K562 (cell line): ENCODE data around the gene NHSL2.

ENCODE experiments used
- HCFC1 ChIP-seq: IDR thresholded peaks from 2 replicates; pipeline ENCODE4 v1.6.1; 2012; ENCODE audit warnings: low read depth, low read length, improper control_type of control experiment
- HLTF ChIP-seq: fragments of 450-650 bp; IDR thresholded peaks from 2 replicates; pipeline ENCODE4 v1.6.1; 2016
- SMC3 ChIP-seq: conservative IDR thresholded peaks from 2 replicates; pipeline ENCODE4 v1.6.1; 2011; ENCODE audit warnings: low read depth, low read length, improper control_type of control experiment; ENCODE audit not compliant: insufficient read depth
- ZNF146 ChIP-seq: IDR thresholded peaks from one replicate; pipeline ENCODE4 v1.6.1; 2018; ENCODE audit warnings: missing compliant biosample characterization; ENCODE audit not compliant: unreplicated experiment
- ZNF764 ChIP-seq: fragments of 250-450 bp; sonication (Bioruptor Pico); IDR thresholded peaks from 2 replicates; pipeline ENCODE4 v1.4.0; 2020; ENCODE audit warnings: low read depth, mild to moderate bottlenecking, moderate library complexity
- TF ChIP-seq, protein P1 (sequence below), 3 experiments: IDR thresholded peaks in 2 of 3; conservative IDR thresholded peaks in 1 of 3; 2 replicates each; pipeline ENCODE4 v1.5.1; 2011 to 2012; ENCODE audit warnings: low read length in 3 of 3, mild to moderate bottlenecking in 3 of 3, control low read depth in 2 of 3, improper control_type of control experiment in 1 of 3, inconsistent platforms in 1 of 3, low read depth in 1 of 3, mixed read lengths in 1 of 3, moderate library complexity in 1 of 3; ENCODE audit not compliant: insufficient read depth in 2 of 3
- TF ChIP-seq, protein P2 (sequence below): fragments of 200-600 bp; sonication (generic); IDR thresholded peaks from one replicate; pipeline ENCODE4 v1.6.1; 2012; ENCODE audit warnings: mild to moderate bottlenecking, low read depth, low read length, inconsistent platforms
- TF ChIP-seq, protein P3 (sequence below): fragments of 250-450 bp; sonication (Bioruptor Pico); IDR thresholded peaks from 2 replicates; pipeline ENCODE4 v1.5.1; 2021; ENCODE audit warnings: mild to moderate bottlenecking
- TF ChIP-seq, protein P4 (sequence below): sonication (generic); formaldehyde crosslinking; IDR thresholded peaks from 2 replicates; pipeline ENCODE4 v1.8.0; 2022; ENCODE audit warnings: mild to moderate bottlenecking, missing genetic modification reagents

DNA sequence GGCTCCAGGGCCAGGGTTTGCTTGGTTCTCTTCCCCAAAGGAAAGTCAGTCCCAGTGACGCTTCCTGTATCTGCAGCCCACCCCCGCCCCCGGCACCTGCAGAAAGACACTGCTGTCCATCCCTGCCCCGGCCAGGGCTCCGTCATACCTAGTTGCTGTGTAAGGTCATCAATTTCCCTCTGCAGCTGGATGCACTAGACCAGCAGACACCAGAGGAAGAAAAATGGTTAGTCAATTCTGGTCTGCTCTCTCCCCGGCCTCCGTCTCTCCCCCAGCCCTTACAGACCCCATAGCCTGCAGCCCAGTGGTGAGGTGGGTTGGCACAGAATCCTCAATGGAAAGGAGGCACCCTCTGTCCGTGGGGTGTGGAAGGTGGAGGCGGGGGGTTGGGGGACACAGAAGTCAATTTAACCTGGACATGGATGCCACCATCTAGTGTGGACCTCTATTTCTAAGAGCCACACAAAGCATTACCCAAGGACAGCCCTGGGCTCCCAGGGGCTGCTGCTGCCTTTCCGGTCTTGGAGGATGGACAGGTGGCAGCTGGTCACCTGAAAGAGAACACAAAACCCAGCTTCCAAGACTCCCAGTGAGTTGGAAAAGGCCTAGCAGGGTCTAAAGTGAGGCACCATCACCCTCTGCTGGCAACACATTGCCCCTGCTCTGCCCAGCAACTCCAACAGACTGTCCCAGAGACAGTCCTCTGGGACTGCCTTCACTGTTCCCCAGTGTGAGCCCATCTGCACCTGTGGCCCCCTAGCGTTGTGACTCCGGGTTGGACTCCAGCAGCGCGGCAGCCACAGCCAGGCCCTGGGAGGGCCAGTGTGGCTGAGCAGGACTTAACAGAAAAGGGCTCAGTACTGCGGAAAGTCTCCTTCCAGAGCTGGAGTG lies 40.2 kb upstream of the NHSL2 start:
- no peak for TF ChIP-seq HCFC1
- TF ChIP-seq, protein P1, sequence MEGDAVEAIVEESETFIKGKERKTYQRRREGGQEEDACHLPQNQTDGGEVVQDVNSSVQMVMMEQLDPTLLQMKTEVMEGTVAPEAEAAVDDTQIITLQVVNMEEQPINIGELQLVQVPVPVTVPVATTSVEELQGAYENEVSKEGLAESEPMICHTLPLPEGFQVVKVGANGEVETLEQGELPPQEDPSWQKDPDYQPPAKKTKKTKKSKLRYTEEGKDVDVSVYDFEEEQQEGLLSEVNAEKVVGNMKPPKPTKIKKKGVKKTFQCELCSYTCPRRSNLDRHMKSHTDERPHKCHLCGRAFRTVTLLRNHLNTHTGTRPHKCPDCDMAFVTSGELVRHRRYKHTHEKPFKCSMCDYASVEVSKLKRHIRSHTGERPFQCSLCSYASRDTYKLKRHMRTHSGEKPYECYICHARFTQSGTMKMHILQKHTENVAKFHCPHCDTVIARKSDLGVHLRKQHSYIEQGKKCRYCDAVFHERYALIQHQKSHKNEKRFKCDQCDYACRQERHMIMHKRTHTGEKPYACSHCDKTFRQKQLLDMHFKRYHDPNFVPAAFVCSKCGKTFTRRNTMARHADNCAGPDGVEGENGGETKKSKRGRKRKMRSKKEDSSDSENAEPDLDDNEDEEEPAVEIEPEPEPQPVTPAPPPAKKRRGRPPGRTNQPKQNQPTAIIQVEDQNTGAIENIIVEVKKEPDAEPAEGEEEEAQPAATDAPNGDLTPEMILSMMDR (IDR thresholded peaks at IDR 0.05 in 2 of 3, conservative IDR thresholded peaks at IDR 0.05 in 1 of 3; ENCODE audit: insufficient read depth in 2 of 3, low read depth in 1 of 3, low read length in 3 of 3), result peak; percentile 47 to 48 (median 48); a peak in 5 of 6 replicates
- TF ChIP-seq, protein P2, sequence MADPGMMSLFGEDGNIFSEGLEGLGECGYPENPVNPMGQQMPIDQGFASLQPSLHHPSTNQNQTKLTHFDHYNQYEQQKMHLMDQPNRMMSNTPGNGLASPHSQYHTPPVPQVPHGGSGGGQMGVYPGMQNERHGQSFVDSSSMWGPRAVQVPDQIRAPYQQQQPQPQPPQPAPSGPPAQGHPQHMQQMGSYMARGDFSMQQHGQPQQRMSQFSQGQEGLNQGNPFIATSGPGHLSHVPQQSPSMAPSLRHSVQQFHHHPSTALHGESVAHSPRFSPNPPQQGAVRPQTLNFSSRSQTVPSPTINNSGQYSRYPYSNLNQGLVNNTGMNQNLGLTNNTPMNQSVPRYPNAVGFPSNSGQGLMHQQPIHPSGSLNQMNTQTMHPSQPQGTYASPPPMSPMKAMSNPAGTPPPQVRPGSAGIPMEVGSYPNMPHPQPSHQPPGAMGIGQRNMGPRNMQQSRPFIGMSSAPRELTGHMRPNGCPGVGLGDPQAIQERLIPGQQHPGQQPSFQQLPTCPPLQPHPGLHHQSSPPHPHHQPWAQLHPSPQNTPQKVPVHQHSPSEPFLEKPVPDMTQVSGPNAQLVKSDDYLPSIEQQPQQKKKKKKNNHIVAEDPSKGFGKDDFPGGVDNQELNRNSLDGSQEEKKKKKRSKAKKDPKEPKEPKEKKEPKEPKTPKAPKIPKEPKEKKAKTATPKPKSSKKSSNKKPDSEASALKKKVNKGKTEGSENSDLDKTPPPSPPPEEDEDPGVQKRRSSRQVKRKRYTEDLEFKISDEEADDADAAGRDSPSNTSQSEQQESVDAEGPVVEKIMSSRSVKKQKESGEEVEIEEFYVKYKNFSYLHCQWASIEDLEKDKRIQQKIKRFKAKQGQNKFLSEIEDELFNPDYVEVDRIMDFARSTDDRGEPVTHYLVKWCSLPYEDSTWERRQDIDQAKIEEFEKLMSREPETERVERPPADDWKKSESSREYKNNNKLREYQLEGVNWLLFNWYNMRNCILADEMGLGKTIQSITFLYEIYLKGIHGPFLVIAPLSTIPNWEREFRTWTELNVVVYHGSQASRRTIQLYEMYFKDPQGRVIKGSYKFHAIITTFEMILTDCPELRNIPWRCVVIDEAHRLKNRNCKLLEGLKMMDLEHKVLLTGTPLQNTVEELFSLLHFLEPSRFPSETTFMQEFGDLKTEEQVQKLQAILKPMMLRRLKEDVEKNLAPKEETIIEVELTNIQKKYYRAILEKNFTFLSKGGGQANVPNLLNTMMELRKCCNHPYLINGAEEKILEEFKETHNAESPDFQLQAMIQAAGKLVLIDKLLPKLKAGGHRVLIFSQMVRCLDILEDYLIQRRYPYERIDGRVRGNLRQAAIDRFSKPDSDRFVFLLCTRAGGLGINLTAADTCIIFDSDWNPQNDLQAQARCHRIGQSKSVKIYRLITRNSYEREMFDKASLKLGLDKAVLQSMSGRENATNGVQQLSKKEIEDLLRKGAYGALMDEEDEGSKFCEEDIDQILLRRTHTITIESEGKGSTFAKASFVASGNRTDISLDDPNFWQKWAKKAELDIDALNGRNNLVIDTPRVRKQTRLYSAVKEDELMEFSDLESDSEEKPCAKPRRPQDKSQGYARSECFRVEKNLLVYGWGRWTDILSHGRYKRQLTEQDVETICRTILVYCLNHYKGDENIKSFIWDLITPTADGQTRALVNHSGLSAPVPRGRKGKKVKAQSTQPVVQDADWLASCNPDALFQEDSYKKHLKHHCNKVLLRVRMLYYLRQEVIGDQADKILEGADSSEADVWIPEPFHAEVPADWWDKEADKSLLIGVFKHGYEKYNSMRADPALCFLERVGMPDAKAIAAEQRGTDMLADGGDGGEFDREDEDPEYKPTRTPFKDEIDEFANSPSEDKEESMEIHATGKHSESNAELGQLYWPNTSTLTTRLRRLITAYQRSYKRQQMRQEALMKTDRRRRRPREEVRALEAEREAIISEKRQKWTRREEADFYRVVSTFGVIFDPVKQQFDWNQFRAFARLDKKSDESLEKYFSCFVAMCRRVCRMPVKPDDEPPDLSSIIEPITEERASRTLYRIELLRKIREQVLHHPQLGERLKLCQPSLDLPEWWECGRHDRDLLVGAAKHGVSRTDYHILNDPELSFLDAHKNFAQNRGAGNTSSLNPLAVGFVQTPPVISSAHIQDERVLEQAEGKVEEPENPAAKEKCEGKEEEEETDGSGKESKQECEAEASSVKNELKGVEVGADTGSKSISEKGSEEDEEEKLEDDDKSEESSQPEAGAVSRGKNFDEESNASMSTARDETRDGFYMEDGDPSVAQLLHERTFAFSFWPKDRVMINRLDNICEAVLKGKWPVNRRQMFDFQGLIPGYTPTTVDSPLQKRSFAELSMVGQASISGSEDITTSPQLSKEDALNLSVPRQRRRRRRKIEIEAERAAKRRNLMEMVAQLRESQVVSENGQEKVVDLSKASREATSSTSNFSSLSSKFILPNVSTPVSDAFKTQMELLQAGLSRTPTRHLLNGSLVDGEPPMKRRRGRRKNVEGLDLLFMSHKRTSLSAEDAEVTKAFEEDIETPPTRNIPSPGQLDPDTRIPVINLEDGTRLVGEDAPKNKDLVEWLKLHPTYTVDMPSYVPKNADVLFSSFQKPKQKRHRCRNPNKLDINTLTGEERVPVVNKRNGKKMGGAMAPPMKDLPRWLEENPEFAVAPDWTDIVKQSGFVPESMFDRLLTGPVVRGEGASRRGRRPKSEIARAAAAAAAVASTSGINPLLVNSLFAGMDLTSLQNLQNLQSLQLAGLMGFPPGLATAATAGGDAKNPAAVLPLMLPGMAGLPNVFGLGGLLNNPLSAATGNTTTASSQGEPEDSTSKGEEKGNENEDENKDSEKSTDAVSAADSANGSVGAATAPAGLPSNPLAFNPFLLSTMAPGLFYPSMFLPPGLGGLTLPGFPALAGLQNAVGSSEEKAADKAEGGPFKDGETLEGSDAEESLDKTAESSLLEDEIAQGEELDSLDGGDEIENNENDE, result no peak
- TF ChIP-seq ZNF764 (CRISPR knock-in tag), result no peak
- 0 out of 2 replicates have a peak, but pooled peaks have one; percentile 16 for TF ChIP-seq SMC3
- TF ChIP-seq, protein P3, sequence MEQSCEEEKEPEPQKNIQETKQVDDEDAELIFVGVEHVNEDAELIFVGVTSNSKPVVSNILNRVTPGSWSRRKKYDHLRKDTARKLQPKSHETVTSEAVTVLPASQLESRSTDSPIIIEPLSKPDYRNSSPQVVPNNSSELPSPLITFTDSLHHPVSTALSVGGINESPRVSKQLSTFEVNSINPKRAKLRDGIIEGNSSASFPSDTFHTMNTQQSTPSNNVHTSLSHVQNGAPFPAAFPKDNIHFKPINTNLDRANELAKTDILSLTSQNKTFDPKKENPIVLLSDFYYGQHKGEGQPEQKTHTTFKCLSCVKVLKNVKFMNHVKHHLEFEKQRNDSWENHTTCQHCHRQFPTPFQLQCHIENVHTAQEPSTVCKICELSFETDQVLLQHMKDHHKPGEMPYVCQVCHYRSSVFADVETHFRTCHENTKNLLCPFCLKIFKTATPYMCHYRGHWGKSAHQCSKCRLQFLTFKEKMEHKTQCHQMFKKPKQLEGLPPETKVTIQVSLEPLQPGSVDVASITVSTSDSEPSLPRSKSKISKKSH (CRISPR knock-in tag), result no peak
- TF ChIP-seq, protein P4, sequence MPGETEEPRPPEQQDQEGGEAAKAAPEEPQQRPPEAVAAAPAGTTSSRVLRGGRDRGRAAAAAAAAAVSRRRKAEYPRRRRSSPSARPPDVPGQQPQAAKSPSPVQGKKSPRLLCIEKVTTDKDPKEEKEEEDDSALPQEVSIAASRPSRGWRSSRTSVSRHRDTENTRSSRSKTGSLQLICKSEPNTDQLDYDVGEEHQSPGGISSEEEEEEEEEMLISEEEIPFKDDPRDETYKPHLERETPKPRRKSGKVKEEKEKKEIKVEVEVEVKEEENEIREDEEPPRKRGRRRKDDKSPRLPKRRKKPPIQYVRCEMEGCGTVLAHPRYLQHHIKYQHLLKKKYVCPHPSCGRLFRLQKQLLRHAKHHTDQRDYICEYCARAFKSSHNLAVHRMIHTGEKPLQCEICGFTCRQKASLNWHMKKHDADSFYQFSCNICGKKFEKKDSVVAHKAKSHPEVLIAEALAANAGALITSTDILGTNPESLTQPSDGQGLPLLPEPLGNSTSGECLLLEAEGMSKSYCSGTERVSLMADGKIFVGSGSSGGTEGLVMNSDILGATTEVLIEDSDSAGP (CRISPR knock-in tag), result no peak
- TF ChIP-seq HLTF, result no peak
- no peak for TF ChIP-seq ZNF146
